Skin epidermis (tissue), 12 donors: ENCODE data around the gene TMEM250.

Experiments
- H3K27ac ChIP-seq, 21 experiments: fragments of 200-600 bp; sonication (generic) in 11 of 21; one replicate each; pipeline ENCODE4 v1.5.0; 2020; ENCODE audit warnings: mild to moderate bottlenecking in 3 of 21, inconsistent platforms in 2 of 21, moderate library complexity in 2 of 21
- H3K4me3 ChIP-seq, 7 experiments: fragments of 200-600 bp; sonication (generic) in 2 of 7; one replicate each; pipeline ENCODE4 v1.5.0; 2020; ENCODE audit warnings: inconsistent platforms in 2 of 7, mild to moderate bottlenecking in 2 of 7, moderate library complexity in 1 of 7

TMEM250 gene

GRCh38 chr9:136133959-136134484, 15.3 kb upstream of the TMEM250 start:
- Histone ChIP-seq H3K27ac (no peak overlapping the region), H3K4me3 (no peak overlapping the region)

- peak overlapping the region in 2 of 7 experiments; percentile 11 to 17 for H3K4me3 ChIP-seq
- no peak overlapping the region for H3K27ac ChIP-seq
Observed at GRCh38 chr9:136133191-136133958, 14.7 kb upstream of the TMEM250 start.

- Histone ChIP-seq H3K27ac (no peak overlapping the region), H3K4me3 (no peak overlapping the region)
Observed at GRCh38 chr9:136132512-136133050, 13.9 kb upstream of the TMEM250 start.

- Histone ChIP-seq H3K4me3 (no peak overlapping the region), H3K27ac (no peak overlapping the region)
Observed at GRCh38 chr9:136131629-136132511, 13.2 kb upstream of the TMEM250 start.

GRCh38 chr9:136129176-136129575, 10.5 kb upstream of the TMEM250 start:
- no peak overlapping the region for H3K4me3 ChIP-seq

GRCh38 chr9:136128436-136128835, 9.8 kb upstream of the TMEM250 start:
- Histone ChIP-seq H3K4me3 (no peak overlapping the region), H3K27ac (no peak overlapping the region)

More at GRCh38 chr9:136129176-136129575, 10.5 kb upstream of the TMEM250 start:
- H3K27ac ChIP-seq: no peak overlapping the region

- Histone ChIP-seq H3K4me3 (no peak overlapping the region), H3K27ac (no peak overlapping the region)
Observed at GRCh38 chr9:136127313-136127712, 8.6 kb upstream of the TMEM250 start.

- no peak overlapping the region for H3K27ac ChIP-seq
- H3K4me3 ChIP-seq: no peak overlapping the region
Observed at GRCh38 chr9:136124976-136125692, 6.5 kb upstream of the TMEM250 start.

GRCh38 chr9:136122425-136123383, 4.0 kb upstream of the TMEM250 start:
- Histone ChIP-seq H3K4me3 (no peak overlapping the region), H3K27ac (no peak overlapping the region)

- Histone ChIP-seq H3K4me3 (no peak overlapping the region), H3K27ac (no peak overlapping the region)
Observed at GRCh38 chr9:136121801-136122200, 3.1 kb upstream of the TMEM250 start.

- H3K4me3 ChIP-seq: no peak overlapping the region
- peak overlapping the region in 3 of 21 experiments; percentile 51 to 99 (median 96) for H3K27ac ChIP-seq
Observed at GRCh38 chr9:136120438-136120844, 1.8 kb upstream of the TMEM250 start.

GRCh38 chr9:136119883-136120393, 1.3 kb upstream of the TMEM250 start:
- peak overlapping the region; percentile 65 to 98 (median 83) for H3K4me3 ChIP-seq
- peak overlapping the region; percentile 88 to 100 (median 98) for H3K27ac ChIP-seq

GRCh38 chr9:136119061-136119882, 597 bp upstream of the TMEM250 start:
- peak overlapping the region; percentile 65 to 98 (median 83) for H3K4me3 ChIP-seq
- H3K27ac ChIP-seq: peak overlapping the region; percentile 88 to 100 (median 98)

GRCh38 chr9:136117916-136118319, 757 bp downstream of the TMEM250 start:
- Histone ChIP-seq H3K27ac (peak overlapping the region; percentile 88 to 100 (median 98)), H3K4me3 (peak overlapping the region; percentile 65 to 98 (median 83))

GRCh38 chr9:136117291-136117915, 1.3 kb downstream of the TMEM250 start:
- Histone ChIP-seq H3K27ac (peak overlapping the region; percentile 88 to 100 (median 98)), H3K4me3 (peak overlapping the region; percentile 65 to 98 (median 83))

GRCh38 chr9:136116360-136117098, 2.1 kb downstream of the TMEM250 start:
- peak overlapping the region in 2 of 21 experiments; percentile 98 to 100 for H3K27ac ChIP-seq
- H3K4me3 ChIP-seq: no peak overlapping the region
